ENCODE data around the gene RALY. TPM values are rescaled to one million over a fixed set of nuclear protein-coding genes. Genes with fewer than 3 reads are reported as not detected.

Gene RALY
- polyA plus RNA-seq, 2 of the 4 experiments (the other 2 are of a cell fraction), result 63.4 to 102 TPM

GRCh38 chr20:34099675-34100074, 106.0 kb downstream of the RALY start:
- ChIA-PET POLR2A (interaction anchor here (2.2 kb wide), 1 partner anchor 13 kb away, joined by 12 read pairs; the partner anchor contains the start of gene EIF2S2), CTCF (interaction anchor here (0.9 to 1.6 kb wide), 2 partner anchors 9 to 13 kb away, joined by 3 read pairs; partner anchors contain the start of gene EIF2S2)
- ATAC-seq, result no peak
- TF ChIP-seq MAX (IDR thresholded peaks at IDR 0.05) (no peak), BCL3 (IDR thresholded peaks at IDR 0.05) (no peak), GATA3 (IDR thresholded peaks at IDR 0.05; ENCODE audit: borderline replicate concordance) (no peak)
- WGBS (ENCODE audit: missing lambda C conversion rate), result 91% methylated on average over 5 of the region's 5 CpGs
- no peak for FAIRE-seq
- H3K4me1 ChIP-seq, result peaks cover 4% of the 10 kb centered on the region; the same call in 1 of the 3 replicates
- H3K4me3 ChIP-seq, result no peak overlapping the region
- no peak overlapping the region for H3K27ac ChIP-seq
- no peaks in the 10 kb centered on the region for H3K9me3 ChIP-seq
- DNase-seq (ENCODE audit: low read depth in 1 of 2, low spot score in 1 of 2), result no peak
- no peak overlapping the region for H3K4me2 ChIP-seq

GRCh38 chr20:34100576-34100975, 106.9 kb downstream of the RALY start:
- no peak overlapping the region for H3K4me3 ChIP-seq
- no peak for TF ChIP-seq ATOH8 (CRISPR knock-in tag; IDR thresholded peaks at IDR 0.05; ENCODE audit: low read depth)
- FAIRE-seq (no peak), DNase-seq (ENCODE audit: low read depth in 1 of 2, low spot score in 1 of 2) (no peak), ATAC-seq (no peak)
- ChIA-PET POLR2A (interaction anchor here (0.6 to 2.2 kb wide), 2 partner anchors 9 to 12 kb away, joined by 3 to 12 read pairs; partner anchors contain the start of gene EIF2S2), CTCF (interaction anchor here (1.0 to 1.9 kb wide), 3 partner anchors 12 to 309 kb away, joined by 3 to 7 read pairs (median 3); partner anchors contain the start of gene EIF2S2)
- 69% methylated on average over 3 of the region's 3 CpGs for WGBS (ENCODE audit: missing lambda C conversion rate)
- no peak overlapping the region for H3K4me2 ChIP-seq
- H3K9me3 ChIP-seq, result no peaks in the 10 kb centered on the region
- H3K27ac ChIP-seq, result no peak overlapping the region
- H3K4me1 ChIP-seq, result peaks cover 4% of the 10 kb centered on the region; the same call in 1 of the 3 replicates

GRCh38 chr20:34102342-34102741, 108.6 kb downstream of the RALY start:
- no peak overlapping the region for H3K4me3 ChIP-seq
- no peak for ATAC-seq
- TF ChIP-seq FOSB (CRISPR knock-in tag; IDR thresholded peaks at IDR 0.05), result no peak
- TF ChIP-seq CBX8 (IDR thresholded peaks at IDR 0.05), result no peak
- no peak for TF ChIP-seq POLR2A (IDR thresholded peaks at IDR 0.05; ENCODE audit: low read length)
- no peak for TF ChIP-seq CHD4 (IDR thresholded peaks at IDR 0.05; ENCODE audit: borderline replicate concordance)
- no peak for TF ChIP-seq KDM1A (IDR thresholded peaks at IDR 0.05; ENCODE audit: low read depth)
- no peak for TF ChIP-seq RNF2 (IDR thresholded peaks at IDR 0.05; ENCODE audit: borderline replicate concordance, low read depth)
- H3K27ac ChIP-seq, result no peak overlapping the region
- WGBS (ENCODE audit: missing lambda C conversion rate), result 93% methylated on average over 2 of the region's 2 CpGs
- no peak for FAIRE-seq
- H3K4me1 ChIP-seq, result peaks cover 12% of the 10 kb centered on the region; the same call in 2 of the 3 replicates
- no peaks in the 10 kb centered on the region for H3K9me3 ChIP-seq
- DNase-seq (ENCODE audit: low read depth in 1 of 2, low spot score in 1 of 2), result no peak
- no peak overlapping the region for H3K4me2 ChIP-seq
- CTCF ChIA-PET, result interaction anchor here (1.9 kb wide), 1 partner anchor 27 kb away, joined by 7 read pairs; no protein-coding TSS in a partner anchor
- POLR2A ChIA-PET, result interaction anchor here (1.0 kb wide), 1 partner anchor 10 kb away, joined by 5 read pairs; the partner anchor contains the start of gene EIF2S2

GRCh38 chr20:34104059-34104458, 110.3 kb downstream of the RALY start:
- ATAC-seq, result no peak

More at GRCh38 chr20:34104059-34104458, 110.3 kb downstream of the RALY start:
- ChIA-PET POLR2A (interaction anchor here (1.0 to 1.3 kb wide), 2 partner anchors 9 to 12 kb away, joined by 3 to 4 read pairs; no protein-coding TSS in a partner anchor), CTCF (no interaction called here)
- WGBS (ENCODE audit: missing lambda C conversion rate), result 98% methylated on average over 3 of the region's 3 CpGs
- Histone ChIP-seq H3K9me3 (no peaks in the 10 kb centered on the region), H3K4me3 (no peak overlapping the region), H3K27ac (no peak overlapping the region), H3K4me1 (peaks cover 29% of the 10 kb centered on the region; the same call in 2 of the 3 replicates), H3K4me2 (no peak overlapping the region)
- TF ChIP-seq SREBF2 (IDR thresholded peaks at IDR 0.05) (no peak), HES2 (IDR thresholded peaks at IDR 0.05) (no peak), USF2 (IDR thresholded peaks at IDR 0.05) (no peak), RFX5 (IDR thresholded peaks at IDR 0.05) (no peak), RCOR1 (IDR thresholded peaks at IDR 0.05; ENCODE audit: low read depth, low read length) (no peak)
- FAIRE-seq (no peak), DNase-seq (ENCODE audit: low read depth in 1 of 2, low spot score in 1 of 2) (no peak)
